GM10847 (cell line): ENCODE data around the gene TMEM132E.

ENCODE experiments used
- POLR2A ChIP-seq: IDR thresholded peaks from 2 replicates; pipeline ENCODE4 v1.6.1; 2011; ENCODE audit not compliant: insufficient read length; ENCODE audit errors: extremely low read depth

TMEM132E gene

DNA sequence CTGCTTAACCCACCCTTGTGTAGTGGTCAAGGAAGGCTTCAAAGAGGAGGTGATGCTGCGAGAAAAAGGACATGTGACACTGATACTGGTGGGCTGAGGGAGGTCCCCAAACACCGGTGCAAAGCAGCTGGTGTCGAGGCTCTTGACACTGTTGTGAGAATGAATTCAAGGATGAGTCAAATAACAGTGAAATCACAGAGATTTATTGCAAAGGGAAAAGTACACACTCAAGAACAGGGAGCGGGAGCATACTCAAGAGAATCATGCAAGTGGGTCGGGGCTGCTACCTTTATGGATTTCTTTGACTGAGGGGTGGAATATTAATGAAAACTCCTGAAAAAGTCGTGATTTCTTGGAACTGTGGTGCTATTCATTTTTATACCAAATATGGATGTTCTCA, 31.1 kb downstream of the TMEM132E start:
- no peak for TF ChIP-seq POLR2A

DNA sequence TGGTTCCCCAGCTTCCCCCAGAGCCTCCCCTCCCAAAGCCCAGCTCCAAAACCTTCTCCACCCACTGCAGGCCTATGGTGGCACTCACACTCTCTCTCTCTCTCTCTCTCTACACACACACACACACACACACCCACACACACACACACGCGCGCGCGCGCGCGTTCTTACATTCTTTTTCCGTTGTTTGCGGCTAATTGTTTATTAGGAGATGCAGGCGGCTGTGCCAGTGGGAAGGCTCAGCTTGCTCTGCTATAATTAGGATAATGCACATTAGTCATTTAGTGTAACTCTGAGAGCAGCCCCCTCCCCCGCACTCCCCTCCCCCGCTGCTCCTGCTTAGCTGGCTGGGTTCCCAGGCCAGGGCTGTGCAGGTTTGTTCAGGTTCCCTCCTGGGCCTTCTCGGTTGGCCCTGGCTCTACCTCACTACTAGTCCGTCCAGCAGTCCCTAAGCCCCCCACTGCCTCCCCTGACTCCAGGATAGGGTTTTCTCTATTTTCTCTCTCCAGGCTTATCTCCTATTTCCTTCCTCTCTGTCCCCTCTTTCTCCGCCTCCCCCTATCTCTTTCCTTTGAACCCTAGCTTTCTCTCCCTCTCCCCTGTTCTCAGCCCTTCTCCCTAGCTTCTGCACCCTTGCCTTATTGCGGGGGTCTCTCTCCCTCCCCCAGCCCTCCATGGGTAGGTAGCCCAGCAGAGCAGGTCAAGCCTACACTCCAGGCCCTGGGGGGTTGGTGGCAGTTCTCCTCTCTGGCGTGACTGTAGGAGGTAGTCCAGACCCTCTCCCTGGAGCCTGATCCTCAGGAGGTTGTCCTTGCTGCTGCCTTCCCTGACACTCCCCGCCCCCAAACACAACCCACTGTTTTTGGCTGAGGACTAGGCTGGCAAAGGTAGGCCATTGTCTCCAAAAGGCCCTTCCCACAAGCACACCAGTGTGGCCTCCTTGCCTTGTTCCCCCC, 34.0 kb downstream of the TMEM132E start:
- no peak for TF ChIP-seq POLR2A

DNA sequence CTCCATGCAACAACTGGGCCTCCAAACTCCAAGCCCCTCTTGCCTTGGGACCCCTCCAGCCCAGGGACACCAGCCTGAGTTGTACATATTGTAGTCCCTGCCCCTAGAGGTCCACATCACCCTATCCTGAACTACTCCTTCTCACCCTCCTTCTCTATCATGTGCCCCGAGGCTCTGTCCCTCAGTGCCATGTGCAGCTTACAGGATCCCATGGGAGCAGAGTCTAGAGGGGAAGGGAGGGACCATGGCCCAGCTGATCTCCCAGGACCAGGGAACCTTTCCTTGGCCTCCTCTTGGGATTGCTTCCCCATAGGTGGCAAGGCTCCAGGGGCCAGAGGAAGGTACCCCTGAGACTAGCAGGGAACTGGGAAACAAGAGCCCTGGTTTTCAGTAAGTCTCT, 35.3 kb downstream of the TMEM132E start:
- no peak for TF ChIP-seq POLR2A

DNA sequence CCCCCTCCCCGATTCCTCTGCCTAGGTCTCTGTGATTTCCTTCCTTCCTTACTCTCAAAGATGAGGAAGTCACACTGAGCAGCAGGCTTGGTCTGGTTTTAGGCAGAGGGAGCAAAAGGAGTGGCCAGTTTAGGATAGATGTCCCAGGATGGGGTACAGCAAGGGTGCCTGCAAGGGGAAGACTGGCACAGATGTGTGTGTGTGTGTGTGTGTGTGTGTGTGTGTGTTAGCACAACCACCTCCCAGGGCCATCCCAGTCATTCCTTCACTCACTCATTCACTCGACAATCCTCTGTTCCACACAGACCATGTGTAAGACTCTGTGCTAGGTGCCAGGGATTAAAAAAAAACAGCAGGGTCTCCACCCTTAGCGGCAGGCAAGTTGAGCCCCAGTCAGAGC, 35.9 kb downstream of the TMEM132E start:
- no peak for TF ChIP-seq POLR2A

DNA sequence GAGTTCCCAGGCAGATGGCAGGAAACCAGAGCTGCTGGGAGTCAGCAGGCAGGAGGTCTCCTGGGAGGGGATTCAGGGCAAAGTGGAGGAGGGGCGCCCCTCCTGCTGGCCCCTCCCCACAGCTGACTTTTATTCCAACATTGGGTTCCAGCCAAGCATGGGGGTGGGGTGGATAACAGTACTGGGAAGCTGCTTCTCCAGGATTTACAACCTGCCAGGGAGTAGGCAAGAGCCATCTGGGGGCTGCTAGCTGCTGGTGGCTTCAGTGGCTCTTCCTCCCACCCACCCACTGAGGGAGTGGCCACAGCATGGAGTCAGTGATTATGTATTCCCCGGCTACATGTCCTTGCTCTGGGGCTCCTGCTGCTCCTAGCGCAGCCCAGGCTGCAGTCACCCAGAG, 36.8 kb downstream of the TMEM132E start:
- TF ChIP-seq POLR2A: no peak

DNA sequence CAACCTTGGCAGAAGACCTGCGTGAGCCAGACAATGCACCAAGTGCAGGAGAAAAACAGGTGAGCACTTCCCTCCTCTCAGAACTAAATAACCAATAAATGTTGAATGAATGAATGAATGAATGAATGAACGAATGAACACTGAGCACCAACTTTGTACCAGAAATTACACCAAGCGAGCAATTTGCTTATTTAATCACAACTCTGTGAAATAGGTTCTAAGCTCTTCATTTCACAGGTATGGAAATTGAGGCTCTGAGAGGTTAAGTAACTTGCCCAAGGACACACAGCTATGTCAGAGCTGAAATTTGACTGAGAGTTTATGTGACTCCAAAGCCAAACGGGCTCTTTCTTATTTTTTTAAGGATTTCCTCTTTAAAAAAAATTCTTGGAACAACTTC, 38.0 kb downstream of the TMEM132E start:
- no peak for TF ChIP-seq POLR2A

DNA sequence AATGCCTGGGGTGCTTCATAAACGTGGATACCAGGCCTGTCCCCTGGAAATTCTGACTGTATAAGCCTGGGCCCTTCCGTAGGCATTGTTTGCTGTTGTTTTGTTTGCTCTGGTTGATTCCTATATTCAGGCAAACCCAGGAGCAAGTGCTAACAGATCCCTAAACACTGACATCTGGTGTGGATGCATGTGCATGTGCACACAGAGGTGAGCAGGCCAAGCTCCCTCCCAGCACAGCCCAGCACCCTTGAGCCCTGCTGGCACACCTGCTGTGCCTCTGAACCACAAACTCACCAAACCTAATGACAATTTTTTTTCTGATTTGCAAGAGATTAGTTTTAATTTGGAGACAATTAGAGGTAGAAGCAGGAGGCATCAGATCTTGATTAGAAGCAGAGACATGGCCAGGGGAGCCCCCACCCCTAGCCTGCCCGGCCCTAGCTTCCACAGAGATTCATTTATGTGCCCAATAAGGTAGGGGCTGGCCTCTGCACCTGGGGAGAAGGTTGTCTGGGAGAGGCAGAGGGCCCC, 40.4 kb downstream of the TMEM132E start:
- TF ChIP-seq POLR2A: no peak

DNA sequence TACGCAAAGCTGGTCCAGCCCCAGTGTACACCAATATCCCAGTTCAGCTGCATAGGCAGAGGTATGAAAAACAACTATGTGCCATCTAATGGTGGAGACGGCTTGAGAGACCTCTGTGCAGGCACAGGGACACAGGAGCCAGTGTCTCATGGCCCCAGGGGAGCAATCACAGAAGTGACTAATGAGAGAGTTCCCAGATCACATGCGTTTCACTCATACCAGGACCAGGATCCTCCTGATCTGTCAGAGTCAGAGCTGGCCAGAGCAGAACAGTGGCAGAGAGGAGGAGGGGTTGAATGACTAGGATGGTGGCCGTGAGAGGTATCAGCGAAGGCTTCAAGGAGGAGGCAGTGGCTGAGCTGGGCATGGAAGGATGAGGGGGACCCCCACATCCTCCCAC, 41.1 kb downstream of the TMEM132E start:
- TF ChIP-seq POLR2A: no peak

DNA sequence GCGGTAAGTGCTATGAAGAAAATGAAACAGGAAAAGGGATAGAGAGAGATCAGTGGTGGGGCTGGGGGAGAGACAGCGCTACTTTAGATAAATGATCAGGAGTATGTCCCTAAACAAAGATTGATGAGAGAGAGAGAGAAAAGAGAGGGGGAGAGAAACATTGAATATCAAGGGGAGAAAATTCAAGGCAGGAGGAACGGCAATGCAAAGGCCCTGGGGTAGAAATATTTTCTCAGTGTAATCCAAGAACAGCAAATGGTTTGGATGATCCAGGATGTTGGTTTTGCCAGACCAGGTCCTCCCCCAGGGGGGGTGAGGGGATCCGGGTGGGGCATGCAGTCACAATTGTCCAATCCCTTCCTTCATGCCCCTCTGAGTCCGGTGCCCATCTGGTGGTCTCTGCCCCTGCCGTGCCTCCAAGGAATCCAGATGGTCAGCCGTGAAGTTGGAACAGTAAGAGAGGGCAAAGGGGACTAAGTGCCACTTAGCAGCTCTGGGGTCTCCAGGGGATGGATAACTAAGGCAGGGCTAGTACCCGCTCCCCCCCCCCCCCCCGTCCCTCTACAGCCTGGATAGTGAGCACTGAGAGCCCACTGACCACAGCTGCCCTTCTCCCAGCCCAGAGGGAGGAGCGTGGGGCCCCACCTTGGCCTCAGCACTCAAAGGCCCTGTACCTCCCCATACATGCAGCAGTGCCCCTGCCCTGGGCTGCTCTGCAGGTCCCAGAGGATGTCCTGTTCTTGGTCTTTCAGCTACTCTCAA, 43.7 kb downstream of the TMEM132E start:
- no peak for TF ChIP-seq POLR2A

DNA sequence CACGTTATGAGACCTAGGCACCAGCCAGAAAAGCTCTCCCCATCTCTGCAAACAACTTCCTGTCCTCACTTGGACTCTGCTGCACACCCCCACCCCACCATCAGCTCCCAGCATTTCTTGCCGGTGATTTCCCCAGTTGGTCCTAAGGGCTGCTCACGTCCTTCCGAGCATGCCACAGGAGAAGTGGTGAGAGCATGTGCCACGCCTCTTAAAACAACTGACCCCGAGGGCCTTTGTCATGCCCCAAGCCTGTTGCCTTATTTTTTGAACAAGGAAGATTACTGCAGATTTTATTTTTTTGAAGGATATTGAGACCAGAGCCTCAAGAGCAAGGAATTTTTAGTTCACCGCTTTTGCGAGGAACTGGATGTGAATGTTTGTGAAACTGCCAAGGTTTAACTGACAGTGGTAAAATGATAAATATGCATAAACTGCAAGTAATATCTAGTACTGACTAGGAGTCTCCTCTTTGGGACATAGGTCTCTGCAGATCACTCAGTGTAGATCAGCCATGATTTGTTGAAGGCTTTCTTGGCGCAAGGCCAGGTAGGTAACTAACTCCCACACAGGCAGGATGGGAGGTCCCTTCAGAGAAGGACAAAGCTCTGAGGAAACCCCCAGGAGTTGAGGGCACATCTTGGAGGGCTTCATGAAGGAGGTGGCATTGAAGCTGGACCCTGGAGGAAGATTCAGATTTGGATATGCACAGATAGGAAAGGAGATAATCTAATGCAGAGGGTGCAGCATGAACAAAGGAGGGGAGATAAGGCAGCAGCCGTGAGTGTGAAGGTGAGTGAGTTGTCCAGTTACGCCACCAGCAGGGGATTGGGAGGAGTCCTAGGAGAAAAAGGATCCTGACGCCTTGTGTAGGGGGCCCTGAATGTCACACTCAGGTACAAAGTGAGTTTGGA, 44.7 kb downstream of the TMEM132E start:
- TF ChIP-seq POLR2A: no peak

DNA sequence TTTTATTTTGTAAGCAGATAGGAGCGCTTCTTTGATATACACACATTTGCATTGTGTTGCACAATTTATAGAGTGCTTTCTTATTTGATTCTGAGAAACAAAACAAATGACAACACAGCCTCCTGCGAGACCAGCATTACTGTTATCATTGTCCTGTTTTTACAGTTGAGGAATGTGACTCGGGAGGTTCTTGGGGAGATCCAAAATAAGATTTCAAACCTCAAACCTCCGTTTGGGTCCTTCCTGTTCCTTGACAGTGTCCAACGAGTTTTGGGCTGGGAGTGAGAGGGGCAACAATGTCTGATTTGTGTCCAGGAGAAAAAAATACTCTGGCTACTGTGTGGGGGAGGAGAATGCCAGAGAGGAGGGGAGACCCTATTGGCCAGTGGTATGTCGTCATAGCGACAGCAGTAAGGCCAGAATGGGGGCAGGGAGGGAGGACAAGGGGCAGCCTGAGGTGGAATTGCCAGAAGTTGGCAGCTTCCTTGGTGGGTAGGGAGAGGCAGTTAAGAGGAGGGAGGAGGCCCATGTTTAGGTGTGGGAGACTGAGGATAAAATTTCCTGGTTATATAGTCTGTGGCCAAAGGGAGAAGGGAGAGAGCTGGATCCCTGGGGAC, 45.5 kb downstream of the TMEM132E start:
- TF ChIP-seq POLR2A: no peak

DNA sequence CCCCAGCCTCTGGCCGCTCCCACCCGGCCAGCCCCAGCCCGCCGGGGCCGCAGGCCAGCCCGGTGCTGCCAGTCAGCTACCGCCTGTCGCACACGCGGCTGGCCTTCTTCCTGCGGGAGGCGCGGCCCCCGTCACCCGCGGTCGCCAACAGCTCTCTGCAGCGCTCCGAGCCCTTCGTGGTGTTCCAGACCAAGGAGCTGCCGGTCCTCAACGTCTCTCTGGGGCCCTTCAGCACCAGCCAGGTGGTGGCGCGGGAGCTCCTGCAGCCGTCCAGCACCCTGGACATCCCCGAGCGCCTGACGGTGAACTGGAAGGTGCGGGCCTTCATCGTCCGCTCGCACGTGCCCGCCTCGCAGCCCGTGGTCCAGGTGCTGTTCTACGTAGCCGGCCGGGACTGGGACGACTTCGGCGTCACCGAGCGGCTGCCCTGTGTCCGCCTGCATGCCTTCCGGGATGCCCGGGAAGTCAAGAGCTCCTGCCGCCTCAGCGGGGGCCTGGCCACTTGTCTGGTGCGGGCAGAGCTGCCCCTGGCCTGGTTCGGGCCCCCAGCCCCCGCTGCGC, 46.8 kb downstream of the TMEM132E start:
- no peak for TF ChIP-seq POLR2A

DNA sequence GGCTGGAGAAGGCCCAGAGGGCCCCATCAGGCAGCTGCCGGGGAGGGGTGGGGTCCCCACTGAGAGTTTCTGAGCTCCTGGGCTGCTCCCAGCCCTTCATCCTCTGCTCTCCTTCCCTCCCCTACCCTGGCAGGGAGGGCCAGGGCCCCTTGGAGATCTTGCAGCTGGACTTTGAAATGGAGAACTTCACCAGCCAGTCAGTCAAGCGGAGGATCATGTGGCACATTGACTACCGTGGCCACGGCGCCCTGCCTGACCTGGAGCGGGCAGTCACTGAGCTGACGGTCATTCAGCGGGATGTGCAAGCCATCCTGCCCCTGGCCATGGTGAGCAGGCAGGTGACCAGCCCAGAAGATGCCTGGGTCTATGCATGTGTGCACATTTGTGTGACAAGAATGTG, 49.5 kb downstream of the TMEM132E start:
- TF ChIP-seq POLR2A: no peak

DNA sequence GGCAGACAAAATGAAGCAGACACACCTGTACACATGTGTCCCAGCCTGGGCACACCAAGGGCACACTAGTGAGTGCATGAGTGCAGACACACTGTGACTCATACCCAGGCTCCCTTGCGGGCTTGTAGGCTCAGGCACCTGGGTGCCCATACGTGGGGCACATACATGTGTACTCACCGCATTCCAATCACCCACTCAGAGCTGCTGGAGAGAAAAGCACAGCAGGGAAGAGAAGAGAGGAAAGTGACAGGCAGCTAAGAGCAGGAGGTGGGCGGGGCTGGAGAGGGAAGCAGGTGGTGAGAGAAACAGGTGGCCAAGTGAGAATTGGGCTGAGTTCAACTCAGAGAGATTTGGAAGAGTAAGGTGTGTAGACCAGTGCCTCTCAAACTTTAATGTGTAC, 54.0 kb downstream of the TMEM132E start:
- no peak for TF ChIP-seq POLR2A
